ENCODE data around the gene NKX1-2.

DNA sequence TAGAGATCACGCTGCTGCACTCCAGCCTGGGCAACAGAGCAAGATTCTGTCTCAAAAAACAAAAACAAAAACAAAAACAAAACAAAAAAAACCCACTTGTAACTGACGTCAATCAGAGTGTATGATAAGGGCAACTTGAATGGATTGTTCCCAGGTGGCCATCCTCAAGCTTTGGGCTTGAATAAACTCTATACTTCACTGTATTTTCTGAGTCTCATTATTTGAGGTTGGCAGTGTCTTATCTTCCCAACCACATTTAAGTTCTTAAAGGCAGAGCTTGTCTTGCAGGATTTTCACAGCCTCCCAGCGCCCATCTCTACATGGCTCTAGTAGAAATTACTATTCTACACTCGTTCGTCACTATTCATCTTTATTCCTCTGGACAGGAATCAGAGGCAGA is 26.0 kb downstream of the NKX1-2 start:
- TF ChIP-seq POLR2A (IDR thresholded peaks at IDR 0.05): no peak
- TF ChIP-seq, protein P1, sequence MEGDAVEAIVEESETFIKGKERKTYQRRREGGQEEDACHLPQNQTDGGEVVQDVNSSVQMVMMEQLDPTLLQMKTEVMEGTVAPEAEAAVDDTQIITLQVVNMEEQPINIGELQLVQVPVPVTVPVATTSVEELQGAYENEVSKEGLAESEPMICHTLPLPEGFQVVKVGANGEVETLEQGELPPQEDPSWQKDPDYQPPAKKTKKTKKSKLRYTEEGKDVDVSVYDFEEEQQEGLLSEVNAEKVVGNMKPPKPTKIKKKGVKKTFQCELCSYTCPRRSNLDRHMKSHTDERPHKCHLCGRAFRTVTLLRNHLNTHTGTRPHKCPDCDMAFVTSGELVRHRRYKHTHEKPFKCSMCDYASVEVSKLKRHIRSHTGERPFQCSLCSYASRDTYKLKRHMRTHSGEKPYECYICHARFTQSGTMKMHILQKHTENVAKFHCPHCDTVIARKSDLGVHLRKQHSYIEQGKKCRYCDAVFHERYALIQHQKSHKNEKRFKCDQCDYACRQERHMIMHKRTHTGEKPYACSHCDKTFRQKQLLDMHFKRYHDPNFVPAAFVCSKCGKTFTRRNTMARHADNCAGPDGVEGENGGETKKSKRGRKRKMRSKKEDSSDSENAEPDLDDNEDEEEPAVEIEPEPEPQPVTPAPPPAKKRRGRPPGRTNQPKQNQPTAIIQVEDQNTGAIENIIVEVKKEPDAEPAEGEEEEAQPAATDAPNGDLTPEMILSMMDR (IDR thresholded peaks at IDR 0.05): no peak

Measured in upper lobe of left lung (tissue), 4 donors.